ENCODE results near the gene SLC2A13. TPM values are rescaled to one million over a fixed set of nuclear protein-coding genes. Genes with fewer than 3 reads are reported as not detected.

The SLC2A13 gene
- polyA plus RNA-seq, 1 experiment, result 3.1 TPM

DNA sequence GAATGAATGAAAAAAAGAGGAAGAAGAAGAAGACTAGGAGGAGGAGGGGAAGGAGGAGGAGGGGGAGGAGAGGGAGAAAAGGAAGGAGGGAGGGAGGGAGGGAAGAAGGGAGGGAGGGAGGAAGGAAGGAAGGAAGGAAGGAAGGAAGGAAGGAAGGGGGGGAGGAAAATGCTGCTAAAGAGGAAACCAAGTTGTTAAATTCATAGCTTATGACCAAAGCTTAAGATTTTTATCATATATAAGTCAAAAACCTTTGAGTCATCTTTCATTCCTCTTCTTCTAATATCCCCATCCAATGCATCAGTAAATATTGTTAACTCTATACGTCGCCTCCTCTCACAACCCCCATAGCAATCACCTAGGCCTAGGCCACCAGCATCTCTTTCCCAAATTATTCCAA, 117.3 kb downstream of the SLC2A13 start:
- Histone ChIP-seq H3K4me3 (ENCODE audit: low read depth, low read length) (no peak overlapping the region), H3K9me3 (ENCODE audit: control insufficient read depth, insufficient read depth, low read length) (no peaks in the 10 kb centered on the region), H3K27me3 (ENCODE audit: control insufficient read depth, insufficient read depth, low read length) (no peaks in the 10 kb centered on the region), H3K27ac (ENCODE audit: low read depth, low read length) (no peak overlapping the region)
- CTCF ChIA-PET, result interaction anchor here (0.6 kb wide), 1 partner anchor 184 kb away, joined by 3 read pairs; no protein-coding TSS in a partner anchor
- DNase-seq (ENCODE audit: low read depth, low spot score), result no peak
- POLR2A ChIA-PET, result no interaction called here
- TF ChIP-seq, protein P1, sequence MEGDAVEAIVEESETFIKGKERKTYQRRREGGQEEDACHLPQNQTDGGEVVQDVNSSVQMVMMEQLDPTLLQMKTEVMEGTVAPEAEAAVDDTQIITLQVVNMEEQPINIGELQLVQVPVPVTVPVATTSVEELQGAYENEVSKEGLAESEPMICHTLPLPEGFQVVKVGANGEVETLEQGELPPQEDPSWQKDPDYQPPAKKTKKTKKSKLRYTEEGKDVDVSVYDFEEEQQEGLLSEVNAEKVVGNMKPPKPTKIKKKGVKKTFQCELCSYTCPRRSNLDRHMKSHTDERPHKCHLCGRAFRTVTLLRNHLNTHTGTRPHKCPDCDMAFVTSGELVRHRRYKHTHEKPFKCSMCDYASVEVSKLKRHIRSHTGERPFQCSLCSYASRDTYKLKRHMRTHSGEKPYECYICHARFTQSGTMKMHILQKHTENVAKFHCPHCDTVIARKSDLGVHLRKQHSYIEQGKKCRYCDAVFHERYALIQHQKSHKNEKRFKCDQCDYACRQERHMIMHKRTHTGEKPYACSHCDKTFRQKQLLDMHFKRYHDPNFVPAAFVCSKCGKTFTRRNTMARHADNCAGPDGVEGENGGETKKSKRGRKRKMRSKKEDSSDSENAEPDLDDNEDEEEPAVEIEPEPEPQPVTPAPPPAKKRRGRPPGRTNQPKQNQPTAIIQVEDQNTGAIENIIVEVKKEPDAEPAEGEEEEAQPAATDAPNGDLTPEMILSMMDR (IDR thresholded peaks at IDR 0.05; ENCODE audit: low read depth, low read length), result no peak

DNA sequence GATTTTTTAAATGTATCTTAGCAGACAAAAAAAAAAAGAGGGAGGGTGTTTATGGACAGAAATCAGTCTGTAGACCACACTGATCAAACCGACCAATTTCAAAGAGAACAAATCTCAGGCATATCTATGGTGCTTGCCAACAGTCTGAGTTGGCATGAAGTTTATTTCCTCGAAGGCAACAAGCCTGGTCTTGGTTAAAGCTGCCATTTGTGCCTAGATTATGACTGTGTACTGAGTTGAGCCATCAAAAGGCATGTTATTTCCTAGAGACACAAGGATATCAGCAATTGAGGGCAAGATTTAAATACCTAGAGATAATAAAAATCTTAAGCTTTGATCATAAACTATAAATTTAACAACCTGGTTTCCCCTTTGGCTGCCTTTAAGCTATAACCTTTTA, 119.2 kb downstream of the SLC2A13 start:
- no peak for DNase-seq (ENCODE audit: low read depth, low spot score)
- ChIA-PET CTCF (interaction anchor here (1.2 to 1.4 kb wide), 2 partner anchors 11 to 24 kb away, joined by 3 to 6 read pairs; no protein-coding TSS in a partner anchor), POLR2A (no interaction called here)
- TF ChIP-seq, protein P1 (IDR thresholded peaks at IDR 0.05; ENCODE audit: low read depth, low read length), result no peak
- Histone ChIP-seq H3K27ac (ENCODE audit: low read depth, low read length) (no peak overlapping the region), H3K4me3 (ENCODE audit: low read depth, low read length) (no peak overlapping the region), H3K27me3 (ENCODE audit: control insufficient read depth, insufficient read depth, low read length) (no peaks in the 10 kb centered on the region), H3K9me3 (ENCODE audit: control insufficient read depth, insufficient read depth, low read length) (no peaks in the 10 kb centered on the region)

DNA sequence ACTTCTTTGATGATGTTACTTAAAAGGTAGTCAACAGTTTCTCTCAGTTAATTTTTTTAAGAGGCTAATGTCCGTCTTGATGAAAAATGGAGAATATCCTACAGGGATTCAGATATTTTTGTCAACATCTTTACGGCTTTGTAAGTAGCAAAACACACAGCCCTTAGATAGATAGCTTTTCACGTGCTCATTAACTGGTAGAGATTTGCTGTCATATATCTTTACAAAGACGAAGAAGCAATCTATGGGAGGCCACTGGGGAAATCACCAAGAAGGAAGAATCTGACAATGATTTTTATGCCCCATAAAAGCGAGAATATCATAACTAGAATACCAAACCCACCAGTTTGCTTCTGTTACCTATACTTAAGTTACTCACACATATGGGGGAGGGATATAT, 121.2 kb downstream of the SLC2A13 start:
- H3K4me3 ChIP-seq (ENCODE audit: low read depth, low read length), result no peak overlapping the region
- no peak for DNase-seq (ENCODE audit: low read depth, low spot score)
- H3K27me3 ChIP-seq (ENCODE audit: control insufficient read depth, insufficient read depth, low read length), result no peaks in the 10 kb centered on the region
- TF ChIP-seq, protein P1 (IDR thresholded peaks at IDR 0.05; ENCODE audit: low read depth, low read length), result no peak
- H3K27ac ChIP-seq (ENCODE audit: low read depth, low read length), result no peak overlapping the region
- no peaks in the 10 kb centered on the region for H3K9me3 ChIP-seq (ENCODE audit: control insufficient read depth, insufficient read depth, low read length)
- ChIA-PET POLR2A (no interaction called here), CTCF (no interaction called here)

DNA sequence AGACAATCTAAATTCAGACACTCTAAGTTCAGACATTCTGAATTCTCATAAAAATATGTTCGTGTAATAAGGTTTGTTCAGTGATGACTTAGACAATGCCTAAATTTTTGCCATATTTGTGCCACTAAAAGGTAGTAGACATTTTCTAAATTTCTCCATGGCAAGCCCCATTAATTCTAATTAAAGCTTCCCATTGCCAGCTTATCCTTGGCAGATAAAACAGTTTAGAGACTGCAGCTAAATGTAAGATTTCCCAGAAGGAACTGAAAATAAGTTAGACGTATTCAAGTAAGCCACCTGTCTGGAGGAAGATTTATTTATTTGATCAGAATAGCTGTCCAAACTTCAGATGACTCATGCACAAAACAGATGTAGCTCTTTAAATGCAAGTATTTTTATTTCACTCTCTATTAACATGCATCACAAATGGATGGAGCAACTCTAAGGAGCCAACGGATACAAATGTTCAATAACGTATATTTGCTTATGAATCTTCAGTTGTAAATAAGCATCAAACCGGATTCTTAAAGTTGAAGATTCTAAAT, 130.4 kb downstream of the SLC2A13 start:
- Histone ChIP-seq H3K27me3 (ENCODE audit: control insufficient read depth, insufficient read depth, low read length) (no peaks in the 10 kb centered on the region), H3K9me3 (ENCODE audit: control insufficient read depth, insufficient read depth, low read length) (no peaks in the 10 kb centered on the region; the same call in 1 of the 2 replicates), H3K27ac (ENCODE audit: low read depth, low read length) (no peak overlapping the region), H3K4me3 (ENCODE audit: low read depth, low read length) (no peak overlapping the region)
- CTCF ChIA-PET, result interaction anchor here (0.9 to 2.4 kb wide), 4 partner anchors 11 to 36 kb away, joined by 3 to 16 read pairs (median 4); no protein-coding TSS in a partner anchor
- POLR2A ChIA-PET, result no interaction called here
- no peak for DNase-seq (ENCODE audit: low read depth, low spot score)
- TF ChIP-seq, protein P1 (IDR thresholded peaks at IDR 0.05; ENCODE audit: low read depth, low read length), result no peak

DNA sequence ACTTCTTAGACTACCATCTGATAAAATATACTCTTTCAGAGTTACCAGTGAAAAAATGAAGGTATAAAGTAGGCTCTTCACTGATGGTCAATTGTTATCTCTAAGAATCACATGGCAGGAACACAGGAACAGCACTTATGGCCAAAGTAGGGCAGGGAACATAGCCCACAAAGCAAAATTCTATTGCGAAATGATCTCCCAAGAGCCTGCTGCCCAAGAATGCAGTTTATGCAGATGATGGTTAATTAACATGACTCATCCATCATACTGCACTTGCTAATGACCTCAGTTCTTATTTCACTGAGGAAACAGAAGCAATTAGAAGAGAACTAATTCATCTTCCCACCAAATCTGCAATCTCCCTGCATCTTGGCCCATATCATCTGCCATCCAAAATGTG, 133.8 kb downstream of the SLC2A13 start:
- ChIA-PET CTCF (no interaction called here), POLR2A (no interaction called here)
- no peaks in the 10 kb centered on the region for H3K9me3 ChIP-seq (ENCODE audit: control insufficient read depth, insufficient read depth, low read length)
- no peak overlapping the region for H3K4me3 ChIP-seq (ENCODE audit: low read depth, low read length)
- no peaks in the 10 kb centered on the region for H3K27me3 ChIP-seq (ENCODE audit: control insufficient read depth, insufficient read depth, low read length)
- no peak for DNase-seq (ENCODE audit: low read depth, low spot score)
- TF ChIP-seq, protein P1 (IDR thresholded peaks at IDR 0.05; ENCODE audit: low read depth, low read length), result no peak
- H3K27ac ChIP-seq (ENCODE audit: low read depth, low read length), result no peak overlapping the region

Data from AG04450 (cell line).